ENCODE measurements around the gene SMIM14. TPM values are rescaled to one million over a fixed set of nuclear protein-coding genes. Genes with fewer than 3 reads are reported as not detected.
"Not testable (repeated sequence)": the region's sequence is repeated elsewhere in the genome, so short reads cannot be mapped to it uniquely, and the experiment has no call there.

The SMIM14 gene
- total RNA-seq, 2 donors from 2014 or later: 2.6 to 2.9 TPM

- no peaks in the 10 kb centered on the region for H3K27me3 Mint-ChIP-seq
- no peaks in the 10 kb centered on the region for H3K36me3 Mint-ChIP-seq (ENCODE audit: low read depth)
- H3K9me3 Mint-ChIP-seq: no peaks in the 10 kb centered on the region
- no peak for ATAC-seq (replicated peaks)
- H3K27ac Mint-ChIP-seq: no peak overlapping the region
- H3K4me1 Mint-ChIP-seq: no peaks in the 10 kb centered on the region
- no peak overlapping the region for H3K4me3 Mint-ChIP-seq
Observed at GRCh38 chr4:39543034-39543433, 95.6 kb downstream of the SMIM14 start.

GRCh38 chr4:39542611-39543012 lies 96.1 kb downstream of the SMIM14 start:
- H3K9me3 Mint-ChIP-seq: no peaks in the 10 kb centered on the region
- H3K27ac Mint-ChIP-seq: no peak overlapping the region
- no peak for ATAC-seq (replicated peaks)

GRCh38 chr4:39541987-39542610 lies 96.6 kb downstream of the SMIM14 start:
- Mint-ChIP-seq H3K4me3 (no peak overlapping the region), H3K9me3 (no peaks in the 10 kb centered on the region), H3K27ac (no peak overlapping the region), H3K27me3 (no peaks in the 10 kb centered on the region), H3K36me3 (ENCODE audit: low read depth) (no peaks in the 10 kb centered on the region), H3K4me1 (no peaks in the 10 kb centered on the region)
- no peak for ATAC-seq (replicated peaks)

More at GRCh38 chr4:39542611-39543012, 96.1 kb downstream of the SMIM14 start:
- Mint-ChIP-seq H3K27me3 (no peaks in the 10 kb centered on the region), H3K4me3 (no peak overlapping the region), H3K36me3 (ENCODE audit: low read depth) (no peaks in the 10 kb centered on the region), H3K4me1 (no peaks in the 10 kb centered on the region)

- H3K36me3 Mint-ChIP-seq (ENCODE audit: low read depth): no peaks in the 10 kb centered on the region
Observed at GRCh38 chr4:39539089-39539611, 99.5 kb downstream of the SMIM14 start.

GRCh38 chr4:39533541-39533940 lies 105.1 kb downstream of the SMIM14 start:
- H3K27me3 Mint-ChIP-seq: no peaks in the 10 kb centered on the region
- no peak for ATAC-seq (replicated peaks)
- no peak overlapping the region for H3K27ac Mint-ChIP-seq
- H3K4me1 Mint-ChIP-seq: no peaks in the 10 kb centered on the region
- H3K4me3 Mint-ChIP-seq: no peak overlapping the region
- H3K9me3 Mint-ChIP-seq: peaks cover 11% of the 10 kb centered on the region
- no peaks in the 10 kb centered on the region for H3K36me3 Mint-ChIP-seq (ENCODE audit: low read depth)

More at GRCh38 chr4:39539089-39539611, 99.5 kb downstream of the SMIM14 start:
- no peaks in the 10 kb centered on the region for H3K9me3 Mint-ChIP-seq
- no peak overlapping the region for H3K4me3 Mint-ChIP-seq
- H3K4me1 Mint-ChIP-seq: no peaks in the 10 kb centered on the region
- ATAC-seq (replicated peaks): no peak
- no peaks in the 10 kb centered on the region for H3K27me3 Mint-ChIP-seq
- H3K27ac Mint-ChIP-seq: no peak overlapping the region

- not testable (repeated sequence) for H3K4me3 Mint-ChIP-seq; ATAC-seq (replicated peaks); H3K36me3 Mint-ChIP-seq (ENCODE audit: low read depth); H3K4me1 Mint-ChIP-seq; H3K27ac Mint-ChIP-seq; H3K27me3 Mint-ChIP-seq
- H3K9me3 Mint-ChIP-seq: peaks cover 11% of the 10 kb centered on the region
Observed at GRCh38 chr4:39532237-39532636, 106.4 kb downstream of the SMIM14 start.

- Mint-ChIP-seq H3K9me3 (peaks cover 11% of the 10 kb centered on the region), H3K27me3 (no peaks in the 10 kb centered on the region), H3K27ac (no peak overlapping the region), H3K4me1 (peaks cover 11% of the 10 kb centered on the region), H3K36me3 (ENCODE audit: low read depth) (no peaks in the 10 kb centered on the region), H3K4me3 (no peak overlapping the region)
- no peak for ATAC-seq (replicated peaks)
Observed at GRCh38 chr4:39530682-39531081, 108.0 kb downstream of the SMIM14 start.

GRCh38 chr4:39529534-39529933 lies 109.1 kb downstream of the SMIM14 start:
- no peak overlapping the region for H3K27ac Mint-ChIP-seq
- H3K4me1 Mint-ChIP-seq: peaks cover 11% of the 10 kb centered on the region
- H3K4me3 Mint-ChIP-seq: no peak overlapping the region
- no peak for ATAC-seq (replicated peaks)
- H3K27me3 Mint-ChIP-seq: no peaks in the 10 kb centered on the region
- H3K36me3 Mint-ChIP-seq (ENCODE audit: low read depth): no peaks in the 10 kb centered on the region
- H3K9me3 Mint-ChIP-seq: peaks cover 11% of the 10 kb centered on the region

GRCh38 chr4:39528061-39528465 lies 110.6 kb downstream of the SMIM14 start:
- peak overlapping the region; percentile 76 for H3K27ac Mint-ChIP-seq
- H3K4me3 Mint-ChIP-seq: peak overlapping the region; percentile 96
- H3K36me3 Mint-ChIP-seq (ENCODE audit: low read depth): no peaks in the 10 kb centered on the region
- peaks cover 11% of the 10 kb centered on the region for H3K4me1 Mint-ChIP-seq
- ATAC-seq (replicated peaks): no peak
- H3K27me3 Mint-ChIP-seq: no peaks in the 10 kb centered on the region
- H3K9me3 Mint-ChIP-seq: peaks cover 11% of the 10 kb centered on the region

GRCh38 chr4:39527296-39528060 lies 111.2 kb downstream of the SMIM14 start, which contains the start of gene UGDH:
Gene UGDH (minus strand): TSS chr4:39527439. CDS start chr4:39521512, 5,927 bp downstream.
- Mint-ChIP-seq H3K4me3 (peak within 1 kb of the TSS; percentile 96), H3K36me3 (ENCODE audit: low read depth) (no peaks in the 10 kb centered on the region), H3K4me1 (peaks cover 11% of the 10 kb centered on the region), H3K9me3 (peaks cover 8% of the 10 kb centered on the region), H3K27ac (peak within 1 kb of the TSS; percentile 96), H3K27me3 (no peaks in the 10 kb centered on the region)
- ATAC-seq (replicated peaks): peak; percentile 99

GRCh38 chr4:39526765-39527295 lies 111.8 kb downstream of the SMIM14 start:
- peaks cover 4% of the 10 kb centered on the region for H3K9me3 Mint-ChIP-seq
- H3K4me1 Mint-ChIP-seq: peaks cover 11% of the 10 kb centered on the region
- H3K27ac Mint-ChIP-seq: peak overlapping the region; percentile 96
- peak; percentile 27 for ATAC-seq (replicated peaks)
- H3K4me3 Mint-ChIP-seq: peak overlapping the region; percentile 96
- no peaks in the 10 kb centered on the region for H3K36me3 Mint-ChIP-seq (ENCODE audit: low read depth)
- H3K27me3 Mint-ChIP-seq: no peaks in the 10 kb centered on the region

- no peak for ATAC-seq (replicated peaks)
- peaks cover 4% of the 10 kb centered on the region for H3K9me3 Mint-ChIP-seq
- no peaks in the 10 kb centered on the region for H3K36me3 Mint-ChIP-seq (ENCODE audit: low read depth)
- peaks cover 11% of the 10 kb centered on the region for H3K4me1 Mint-ChIP-seq
- no peaks in the 10 kb centered on the region for H3K27me3 Mint-ChIP-seq
- peak overlapping the region; percentile 96 for H3K27ac Mint-ChIP-seq
- peak overlapping the region; percentile 96 for H3K4me3 Mint-ChIP-seq
Observed at GRCh38 chr4:39525822-39526690, 112.6 kb downstream of the SMIM14 start.

- H3K27ac Mint-ChIP-seq: no peak overlapping the region
- H3K9me3 Mint-ChIP-seq: no peaks in the 10 kb centered on the region
- no peaks in the 10 kb centered on the region for H3K27me3 Mint-ChIP-seq
- H3K4me1 Mint-ChIP-seq: peaks cover 11% of the 10 kb centered on the region
- H3K4me3 Mint-ChIP-seq: no peak overlapping the region
- no peak for ATAC-seq (replicated peaks)
- peaks cover 10% of the 10 kb centered on the region for H3K36me3 Mint-ChIP-seq (ENCODE audit: low read depth)
Observed at GRCh38 chr4:39524161-39524957, 114.3 kb downstream of the SMIM14 start.
